HG02759 (cell line): ENCODE measurements around the gene YIPF3.

ENCODE experiments used
- ATAC-seq: cut with Tn5 transposase; IDR thresholded peaks from one replicate; pipeline ENCODE4 v1.9.1; 2021; ENCODE audit warnings: mild to moderate bottlenecking, moderate library complexity; ENCODE audit not compliant: unreplicated experiment

The YIPF3 gene

DNA sequence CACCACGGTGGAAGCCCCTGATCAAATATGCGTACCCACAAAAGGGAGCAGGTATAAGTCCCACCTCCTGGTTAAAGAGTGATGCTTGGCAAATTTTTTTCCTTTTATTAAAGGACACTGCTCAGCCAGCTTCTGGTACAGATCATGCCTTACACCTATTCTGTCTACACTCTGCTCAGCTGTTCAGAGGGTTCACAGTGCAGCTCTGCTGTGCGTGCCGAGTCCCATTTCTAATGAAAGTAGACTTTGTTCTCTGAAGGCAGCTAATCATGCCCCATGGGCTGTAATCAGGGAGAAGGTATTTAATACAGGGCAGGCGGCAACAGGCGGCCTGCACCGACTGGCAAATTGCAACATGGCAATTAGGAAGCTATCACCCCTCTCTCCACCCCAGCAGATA lies 22.9 kb downstream of the YIPF3 start:
- ATAC-seq: no peak

DNA sequence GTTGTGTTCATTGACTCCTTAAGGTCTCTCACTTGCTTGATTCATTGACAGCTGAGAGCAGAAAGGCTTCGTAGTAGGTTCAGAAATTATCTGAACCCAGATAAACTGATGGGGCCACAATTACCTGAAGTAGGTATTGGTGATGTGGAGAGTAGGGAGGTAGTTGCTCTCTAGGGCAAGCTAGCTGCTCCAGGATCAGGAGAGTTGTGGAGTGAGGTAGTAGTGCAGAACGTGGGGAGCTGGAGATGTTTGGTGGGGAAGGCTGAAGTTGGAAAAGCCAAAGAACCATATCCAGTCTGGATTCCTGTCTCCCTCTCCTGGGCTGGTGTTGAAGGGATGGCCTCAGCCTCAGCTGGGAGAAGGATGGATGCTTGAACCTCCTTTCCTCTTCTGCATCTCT lies 23.5 kb downstream of the YIPF3 start:
- no peak for ATAC-seq

GRCh38 chr6:43492673-43493072 lies 24.1 kb downstream of the YIPF3 start:
- ATAC-seq: no peak

GRCh38 chr6:43491750-43492661 lies 24.7 kb downstream of the YIPF3 start:
- ATAC-seq: no peak

- no peak for ATAC-seq
These were observed 26.2 kb downstream of the YIPF3 start for GRCh38 chr6:43490523-43490939.

GRCh38 chr6:43489277-43490072 lies 27.3 kb downstream of the YIPF3 start:
- ATAC-seq: no peak

DNA sequence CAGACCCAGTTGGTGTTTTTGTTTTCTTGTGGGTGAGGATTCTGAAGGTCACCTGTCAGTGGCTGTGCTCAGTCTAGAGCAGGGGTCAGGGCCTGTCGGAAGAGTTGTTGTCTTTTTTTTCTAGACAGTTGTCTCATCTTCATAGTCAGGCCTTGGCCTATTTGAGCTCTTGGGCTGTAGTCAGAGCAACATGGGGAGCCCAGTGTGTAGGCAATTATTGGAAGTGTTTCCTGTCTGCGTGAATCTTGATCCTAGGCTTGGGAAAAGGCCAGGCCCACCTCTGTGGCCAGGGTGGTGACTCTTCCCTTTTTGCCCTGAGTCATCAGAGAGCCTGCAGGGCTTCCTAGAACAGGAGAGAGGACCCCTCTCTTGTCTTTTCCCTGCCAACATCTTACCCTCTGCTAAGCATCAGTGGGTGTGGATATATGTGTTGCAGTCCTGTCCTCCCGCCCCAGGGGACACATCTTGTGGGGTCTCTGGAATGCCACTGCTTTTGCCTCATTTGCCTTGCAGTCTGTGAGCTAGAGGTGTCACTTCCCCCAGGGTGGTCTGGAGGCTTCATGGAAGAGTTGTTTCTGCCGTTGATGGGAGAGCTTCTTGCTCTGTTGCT lies 28.0 kb downstream of the YIPF3 start:
- ATAC-seq: no peak

DNA sequence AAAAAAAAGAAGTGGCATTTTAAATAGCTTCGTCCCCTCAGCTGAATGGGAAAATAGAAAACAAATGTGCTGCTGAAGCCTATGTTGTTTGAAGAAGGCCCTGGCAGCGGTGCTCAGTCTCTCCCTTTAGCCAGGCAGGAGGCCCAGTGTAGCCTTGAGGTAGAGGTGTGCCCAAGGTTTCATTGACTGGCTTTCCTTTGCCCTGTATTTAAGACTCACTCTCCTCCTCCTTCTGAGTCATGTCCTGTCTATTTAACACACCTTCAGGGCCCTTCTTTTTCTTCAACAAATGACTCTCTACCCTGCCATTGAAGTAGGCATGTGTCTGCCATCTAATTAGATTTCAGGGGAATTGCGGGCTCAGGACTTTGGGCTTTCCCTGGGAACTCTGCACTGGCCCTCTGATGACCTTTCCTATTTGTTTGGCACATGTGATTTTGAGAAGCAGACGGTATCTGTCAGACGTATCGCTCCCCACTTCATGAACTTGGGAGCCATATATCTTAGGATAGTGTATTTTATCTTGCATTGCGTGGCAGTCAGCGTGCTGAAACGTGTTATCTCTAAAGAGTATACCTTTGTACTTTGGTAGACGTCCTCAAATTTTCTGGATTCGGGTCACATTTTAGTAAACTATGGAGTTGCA lies 35.0 kb downstream of the YIPF3 start:
- ATAC-seq: no peak

DNA sequence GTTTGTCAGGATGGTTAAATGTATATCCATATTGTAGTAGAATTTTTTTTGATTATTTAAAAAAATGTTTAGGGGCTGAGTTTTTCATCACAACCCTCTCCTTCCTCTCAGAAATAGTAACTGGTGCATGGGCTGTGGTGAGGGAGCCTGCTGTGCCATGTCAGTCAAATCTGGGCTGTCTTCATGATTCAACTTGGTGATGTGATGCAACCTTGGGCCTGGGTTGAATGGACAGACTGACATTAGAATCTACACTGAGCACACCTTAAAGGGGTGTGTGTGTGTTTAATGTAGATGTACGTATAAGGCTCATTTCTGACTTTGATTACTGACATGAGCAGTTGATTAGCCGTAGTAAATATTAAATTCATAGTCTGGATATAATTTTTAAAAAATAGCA lies 35.7 kb downstream of the YIPF3 start:
- ATAC-seq: no peak

DNA sequence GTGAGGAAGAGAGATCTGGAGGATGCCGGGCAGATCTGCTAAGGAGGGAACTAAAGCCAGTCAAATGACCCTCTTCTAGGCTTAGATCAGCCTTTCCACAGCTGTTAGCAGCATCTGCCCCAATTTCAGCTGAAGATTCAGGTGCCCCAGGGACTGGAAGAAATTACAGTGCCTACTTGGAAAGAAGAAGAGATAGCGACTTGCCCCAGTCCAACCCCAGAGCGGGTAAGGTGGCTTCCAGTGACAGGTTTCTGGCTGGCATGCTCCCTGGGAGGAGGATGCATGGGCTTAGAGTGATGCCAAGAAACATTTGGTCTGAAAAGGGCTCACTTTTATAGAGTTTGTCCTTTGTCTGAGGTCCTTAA lies 38.7 kb downstream of the YIPF3 start:
- no peak for ATAC-seq

DNA sequence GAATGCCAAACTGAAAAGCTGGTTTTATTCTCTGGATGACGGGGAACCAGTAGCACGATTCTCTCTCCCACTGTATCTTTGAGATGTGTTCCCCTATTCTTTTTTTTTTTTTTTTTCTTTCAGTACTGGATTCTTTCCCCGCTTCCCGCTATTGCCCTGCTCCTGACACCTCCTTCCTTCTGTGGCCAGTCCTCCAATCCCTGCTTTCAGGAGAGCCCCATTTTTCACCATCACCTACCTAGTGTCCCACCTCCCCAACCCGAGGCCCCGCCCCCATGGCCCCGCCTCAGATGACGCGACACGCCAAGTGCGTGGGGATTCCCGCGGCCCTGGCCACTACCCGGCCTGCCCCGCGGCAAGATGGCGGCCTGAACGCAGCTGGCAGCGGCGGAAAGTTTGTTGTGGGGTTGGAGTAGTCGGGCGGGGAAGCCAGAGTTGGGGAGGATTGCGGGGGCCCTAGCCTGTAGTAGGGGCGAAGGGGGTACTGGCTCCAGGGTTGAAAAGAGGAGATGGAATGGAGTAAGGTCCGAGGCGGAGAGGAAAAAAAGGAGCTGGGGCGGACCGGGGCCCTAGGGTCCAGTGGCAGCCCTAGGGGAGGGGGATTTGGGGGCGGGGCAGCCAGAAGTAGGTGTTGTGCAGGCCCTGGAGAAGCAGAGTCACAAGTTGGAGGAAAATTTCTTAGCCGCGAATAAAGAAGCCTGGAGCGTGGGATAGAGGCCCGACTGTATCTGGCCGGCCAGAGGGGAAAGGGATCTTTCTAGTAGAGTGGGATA lies 39.3 kb downstream of the YIPF3 start, which contains the start of gene TJAP1:
Gene TJAP1, plus strand, starts transcription at position 336 of the 773 bp plus-strand sequence. CDS start 21,432 bp downstream, outside the sequence.
- ATAC-seq: peak; percentile 98

DNA sequence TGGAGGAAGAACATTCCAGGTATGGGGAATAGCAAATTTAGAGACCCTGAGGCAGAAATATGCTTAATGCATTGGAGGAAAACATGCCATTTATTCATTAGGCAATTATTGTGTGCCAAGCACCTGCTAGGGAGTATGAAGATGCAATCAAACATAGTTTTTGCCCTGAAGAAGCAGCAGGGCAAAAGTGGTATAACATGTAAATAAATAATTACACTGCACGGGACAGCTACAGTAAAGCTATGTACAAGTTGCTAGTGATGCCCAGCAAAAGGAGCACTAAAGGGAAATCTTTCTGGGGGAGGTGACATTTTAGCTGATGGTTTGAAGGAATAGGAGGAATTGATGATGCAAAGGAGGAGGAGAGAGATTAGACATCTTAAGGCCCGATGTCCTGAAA lies 40.0 kb downstream of the YIPF3 start:
- ATAC-seq: no peak

DNA sequence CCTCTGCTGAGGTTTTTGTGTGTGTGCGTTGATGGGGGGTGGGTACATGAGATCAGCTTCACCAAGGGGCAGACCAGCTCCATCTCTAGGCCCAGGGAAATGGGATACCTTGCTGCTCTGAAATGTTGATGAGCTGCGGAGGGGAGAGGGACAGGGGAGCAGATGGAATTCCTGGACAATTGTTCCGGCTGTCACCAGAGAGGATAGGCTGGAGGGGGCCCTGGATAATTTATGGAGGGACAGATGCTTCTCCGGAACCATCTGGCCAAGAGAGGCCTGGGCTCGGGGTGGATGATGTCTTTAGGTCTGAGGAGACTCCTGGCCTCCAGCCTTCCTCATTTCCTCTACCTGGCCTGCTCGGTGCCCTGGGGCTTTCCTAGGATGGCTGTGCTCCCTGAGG lies 41.2 kb downstream of the YIPF3 start:
- ATAC-seq: no peak

DNA sequence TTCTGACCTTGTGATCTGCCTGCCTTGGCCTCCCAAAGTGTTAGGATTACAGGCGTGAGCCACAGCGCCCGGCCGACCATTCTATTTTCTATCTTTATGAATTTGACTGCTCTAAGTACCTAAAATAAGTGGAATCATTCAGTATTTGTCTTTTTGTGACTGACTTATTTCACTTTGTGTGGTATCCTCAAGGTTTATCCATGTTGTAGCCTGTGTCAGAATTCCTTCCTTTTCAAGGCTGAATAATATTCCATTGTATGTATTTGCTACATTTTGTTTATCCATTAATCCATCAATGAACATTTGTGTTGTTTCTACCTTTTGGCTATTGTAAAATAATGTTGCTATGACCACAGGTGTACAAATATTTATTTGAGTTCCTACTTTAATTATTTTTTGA lies 44.2 kb downstream of the YIPF3 start:
- ATAC-seq: no peak

GRCh38 chr6:43471399-43471798 lies 45.3 kb downstream of the YIPF3 start:
- no peak for ATAC-seq

GRCh38 chr6:43469947-43470346 lies 46.8 kb downstream of the YIPF3 start:
- no peak for ATAC-seq

DNA sequence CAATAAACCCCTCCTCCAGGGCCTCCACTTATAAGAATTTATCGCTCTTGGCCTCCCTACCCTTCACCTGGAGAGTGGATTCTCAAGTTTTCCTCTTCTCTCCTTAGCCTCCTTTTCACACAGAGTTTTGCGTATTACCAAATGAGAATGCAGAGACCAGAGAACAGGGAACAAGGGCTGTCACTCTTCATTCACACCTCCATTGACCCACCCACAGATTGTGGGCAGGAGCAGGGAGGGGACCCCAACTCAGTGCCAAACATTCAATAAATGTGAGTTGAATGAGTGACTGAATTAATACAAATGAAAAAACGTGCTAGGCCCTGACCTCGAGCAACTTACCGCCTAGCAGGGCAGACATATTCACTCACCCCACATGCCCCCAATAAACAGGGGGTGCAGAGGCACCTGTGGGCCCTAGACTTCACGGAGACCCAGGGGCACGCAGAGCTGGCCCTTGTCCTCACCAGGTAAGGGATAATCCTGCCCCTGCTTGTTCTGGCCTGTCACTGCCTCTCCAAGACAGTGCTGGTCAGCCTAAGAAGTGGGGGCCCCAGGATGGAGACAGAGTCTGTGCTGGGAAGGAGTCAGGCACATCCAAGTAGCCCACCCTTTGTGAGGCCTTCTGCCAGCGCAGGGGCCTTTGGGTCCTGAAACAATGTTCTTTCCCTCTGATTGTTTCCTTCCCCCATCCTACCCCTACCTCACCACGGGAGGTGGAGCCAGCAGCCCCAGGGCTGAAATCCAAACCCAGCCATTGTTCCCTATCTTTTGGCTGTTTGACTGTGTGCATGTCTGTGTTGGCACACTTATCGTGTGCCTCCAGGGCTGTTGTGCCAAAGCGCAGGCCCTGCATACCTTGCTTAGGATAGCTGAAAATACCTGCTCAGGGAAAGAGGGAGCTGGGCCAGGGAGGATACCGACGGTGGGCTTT lies 47.7 kb downstream of the YIPF3 start:
- no peak for ATAC-seq

- ATAC-seq: no peak
These were observed 48.5 kb downstream of the YIPF3 start for GRCh38 chr6:43468240-43468639.

DNA sequence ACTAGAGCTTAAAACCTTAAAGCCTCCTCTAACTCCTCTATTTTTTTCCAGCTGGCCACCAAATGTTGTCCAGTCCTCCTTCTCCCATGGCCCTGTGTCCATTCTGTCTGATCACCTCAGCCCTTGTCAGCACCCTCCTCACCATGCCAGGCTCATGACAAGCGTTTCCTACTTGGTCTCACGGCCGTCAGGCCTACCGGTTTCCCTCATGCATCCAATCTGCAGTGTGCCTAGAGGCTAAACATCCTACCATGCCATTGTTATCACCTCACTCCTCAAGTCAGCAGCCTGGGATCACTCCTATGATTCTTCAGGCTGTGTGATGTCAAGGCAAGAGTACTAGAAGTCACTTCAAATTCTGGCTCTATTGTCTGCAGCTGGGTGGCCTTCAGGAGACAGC lies 49.0 kb downstream of the YIPF3 start:
- ATAC-seq: no peak
